HG03520 (cell line): ENCODE measurements around the gene CDY1B.
"Not testable (repeated sequence)": the region's sequence is repeated elsewhere in the genome, so short reads cannot be mapped to it uniquely, and the experiment has no call there.

Experiments
- ATAC-seq: cut with Tn5 transposase; IDR thresholded peaks from one replicate; pipeline ENCODE4 v1.9.1; 2021; ENCODE audit warnings: mild to moderate bottlenecking, moderate library complexity; ENCODE audit not compliant: unreplicated experiment

Gene CDY1B

GRCh38 chrY:24047919-24048318 lies at the start of gene CDY1B:
CDY1B (minus strand) TSS chrY:24048019; CDS start chrY:24047688, 331 bp downstream.
- ATAC-seq, result not testable (repeated sequence)

- not testable (repeated sequence) for ATAC-seq
Measured at GRCh38 chrY:24049525-24049924, 1.7 kb upstream of the CDY1B start.

GRCh38 chrY:24043209-24043608 lies 4.6 kb downstream of the CDY1B start:
- ATAC-seq, result not testable (repeated sequence)

- ATAC-seq, result not testable (repeated sequence)
Measured at GRCh38 chrY:24039008-24039718, 8.7 kb downstream of the CDY1B start.

GRCh38 chrY:24026212-24027103 lies 21.4 kb downstream of the CDY1B start:
- not testable (repeated sequence) for ATAC-seq
